GM10847 (cell line): ENCODE measurements around the gene CORO2A.

ENCODE experiments used
- POLR2A ChIP-seq: IDR thresholded peaks from 2 replicates; pipeline ENCODE4 v1.6.1; 2011; ENCODE audit not compliant: insufficient read length; ENCODE audit errors: extremely low read depth

CORO2A gene

GRCh38 chr9:98083061-98083501, 109.4 kb downstream of the CORO2A start:
- no peak for TF ChIP-seq POLR2A

GRCh38 chr9:98081477-98082219, 110.8 kb downstream of the CORO2A start:
- no peak for TF ChIP-seq POLR2A

GRCh38 chr9:98080780-98081179, 111.7 kb downstream of the CORO2A start:
- no peak for TF ChIP-seq POLR2A

GRCh38 chr9:98080326-98080725, 112.1 kb downstream of the CORO2A start:
- no peak for TF ChIP-seq POLR2A

- no peak for TF ChIP-seq POLR2A
These were observed 113.5 kb downstream of the CORO2A start for GRCh38 chr9:98078895-98079294.

- no peak for TF ChIP-seq POLR2A
These were observed 117.1 kb downstream of the CORO2A start for GRCh38 chr9:98075332-98075805.

- TF ChIP-seq POLR2A: no peak
These were observed 118.1 kb downstream of the CORO2A start for GRCh38 chr9:98074115-98074990.

GRCh38 chr9:98071737-98072136, 120.7 kb downstream of the CORO2A start:
- no peak for TF ChIP-seq POLR2A
